Vagina (tissue), 2 donors: ENCODE results near the gene MMP24OS.

Source experiments
- POLR2A ChIP-seq, 2 donors: fragments of 450-650 bp; IDR thresholded peaks; one replicate each; pipeline ENCODE4 v1.6.1; 2017; ENCODE audit warnings: antibody characterized with exemption in 2 of 2, mild to moderate bottlenecking in 2 of 2, moderate library complexity in 2 of 2
- TF ChIP-seq, protein P1 (sequence below), 3 experiments: fragments of 450-650 bp in 2 of 3; fragments of 200-600 bp in 1 of 3; sonication (generic) in 1 of 3; IDR thresholded peaks; one replicate each; pipeline ENCODE4 v1.5.1; 2017 to 2019; ENCODE audit warnings: antibody characterized with exemption in 3 of 3, mild to moderate bottlenecking in 2 of 3, moderate library complexity in 2 of 3

DNA sequence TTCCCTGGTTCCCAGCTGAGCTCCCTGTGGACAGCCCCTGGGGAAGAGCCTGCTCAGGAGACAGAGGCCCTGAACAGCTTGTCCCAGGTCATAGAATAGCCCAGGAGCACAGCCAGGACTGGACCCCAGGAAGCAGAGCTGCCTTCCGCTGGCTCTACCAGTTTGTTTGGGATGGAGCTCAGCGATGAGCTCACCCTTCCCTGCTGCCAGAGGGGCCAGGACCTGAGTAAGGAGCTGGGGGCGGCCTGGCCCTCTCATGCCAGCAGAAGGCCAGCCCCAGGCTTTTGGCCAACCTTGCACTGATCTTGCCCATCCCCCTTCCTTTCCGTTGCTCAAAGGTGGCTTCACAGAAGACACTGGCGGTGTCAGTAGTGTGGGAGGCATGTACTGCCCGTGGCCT lies 17.5 kb downstream of the MMP24OS start:
- TF ChIP-seq, protein P1, sequence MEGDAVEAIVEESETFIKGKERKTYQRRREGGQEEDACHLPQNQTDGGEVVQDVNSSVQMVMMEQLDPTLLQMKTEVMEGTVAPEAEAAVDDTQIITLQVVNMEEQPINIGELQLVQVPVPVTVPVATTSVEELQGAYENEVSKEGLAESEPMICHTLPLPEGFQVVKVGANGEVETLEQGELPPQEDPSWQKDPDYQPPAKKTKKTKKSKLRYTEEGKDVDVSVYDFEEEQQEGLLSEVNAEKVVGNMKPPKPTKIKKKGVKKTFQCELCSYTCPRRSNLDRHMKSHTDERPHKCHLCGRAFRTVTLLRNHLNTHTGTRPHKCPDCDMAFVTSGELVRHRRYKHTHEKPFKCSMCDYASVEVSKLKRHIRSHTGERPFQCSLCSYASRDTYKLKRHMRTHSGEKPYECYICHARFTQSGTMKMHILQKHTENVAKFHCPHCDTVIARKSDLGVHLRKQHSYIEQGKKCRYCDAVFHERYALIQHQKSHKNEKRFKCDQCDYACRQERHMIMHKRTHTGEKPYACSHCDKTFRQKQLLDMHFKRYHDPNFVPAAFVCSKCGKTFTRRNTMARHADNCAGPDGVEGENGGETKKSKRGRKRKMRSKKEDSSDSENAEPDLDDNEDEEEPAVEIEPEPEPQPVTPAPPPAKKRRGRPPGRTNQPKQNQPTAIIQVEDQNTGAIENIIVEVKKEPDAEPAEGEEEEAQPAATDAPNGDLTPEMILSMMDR (IDR thresholded peaks at IDR 0.05) = no peak
- no peak for TF ChIP-seq POLR2A (IDR thresholded peaks at IDR 0.05)
